AG04450 (cell line): ENCODE measurements around the gene IMMP2L. TPM values are rescaled to one million over a fixed set of nuclear protein-coding genes. Genes with fewer than 3 reads are reported as not detected.

Experiments used
- CTCF ChIA-PET: fragments of 300-600, 350-600 bp; formaldehyde crosslinking; extraction: SDS; loops from one replicate; lab custom pipeline; 2022; ENCODE audit warnings: antibody characterized with exemption, inconsistent platforms; lab: Charles Lee
- POLR2A ChIA-PET: fragments of 350-600 bp; formaldehyde crosslinking; extraction: SDS; loops from one replicate; lab custom pipeline; 2021; ENCODE audit warnings: antibody characterized with exemption, inconsistent platforms; lab: Yijun Ruan, JAX
- DNase-seq: peaks from one replicate; pipeline ENCODE4 v3.0.0-alpha.2; 2011; ENCODE audit warnings: low read depth, low spot score
- H3K27ac ChIP-seq: one replicate; pipeline ENCODE4 v1.5.1; 2012; ENCODE audit warnings: low read depth, low read length, control low read depth
- H3K27me3 ChIP-seq: one replicate; pipeline ENCODE4 v1.6.0; 2012; ENCODE audit warnings: low read length; ENCODE audit not compliant: control insufficient read depth, insufficient read depth
- H3K4me3 ChIP-seq: 2 replicates; pipeline ENCODE4 v1.5.1; 2011; ENCODE audit warnings: mild to moderate bottlenecking, low read depth, low read length, control low read depth
- H3K9me3 ChIP-seq: 2 replicates; pipeline ENCODE4 v1.5.1; 2012; ENCODE audit warnings: low read length; ENCODE audit not compliant: control insufficient read depth, insufficient read depth
- polyA plus RNA-seq: library from polyadenylated mRNA; depleted of rRNA; stranded (reverse); fragments of >200 nt; gene quantifications from 2 replicates; pipeline ENCODE4 v1.2.3, GENCODE V29; 2011
- TF ChIP-seq, protein P1 (sequence below): IDR thresholded peaks from 2 replicates; pipeline ENCODE4 v1.5.1; 2011; ENCODE audit warnings: low read depth, low read length, control low read depth, inconsistent platforms

IMMP2L gene
- polyA plus RNA-seq, 1 experiment, result 8.0 TPM

DNA sequence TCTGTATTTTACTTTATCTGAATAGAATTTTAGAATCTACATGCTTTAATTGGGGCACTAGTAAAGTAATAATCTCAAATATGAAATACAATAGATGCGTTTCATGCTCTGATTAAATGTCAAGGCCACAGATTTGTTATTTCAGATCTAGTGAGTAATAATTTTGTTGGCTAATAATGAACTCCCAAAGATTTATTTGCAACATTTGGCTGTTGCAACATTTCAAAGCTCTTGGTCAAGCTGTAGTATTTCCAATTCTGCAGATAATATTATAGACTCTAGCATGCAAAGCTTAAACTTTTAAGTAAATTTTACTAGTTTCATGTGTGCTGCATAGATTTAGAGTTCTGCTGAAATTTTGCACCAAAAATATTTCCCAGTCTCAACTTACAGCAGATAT, 454.7 kb downstream of the IMMP2L start:
- ChIA-PET POLR2A (interaction anchor here (0.9 kb wide), 1 partner anchor 58 kb away, joined by 3 read pairs; no protein-coding TSS in a partner anchor), CTCF (no interaction called here)
- TF ChIP-seq, protein P1, sequence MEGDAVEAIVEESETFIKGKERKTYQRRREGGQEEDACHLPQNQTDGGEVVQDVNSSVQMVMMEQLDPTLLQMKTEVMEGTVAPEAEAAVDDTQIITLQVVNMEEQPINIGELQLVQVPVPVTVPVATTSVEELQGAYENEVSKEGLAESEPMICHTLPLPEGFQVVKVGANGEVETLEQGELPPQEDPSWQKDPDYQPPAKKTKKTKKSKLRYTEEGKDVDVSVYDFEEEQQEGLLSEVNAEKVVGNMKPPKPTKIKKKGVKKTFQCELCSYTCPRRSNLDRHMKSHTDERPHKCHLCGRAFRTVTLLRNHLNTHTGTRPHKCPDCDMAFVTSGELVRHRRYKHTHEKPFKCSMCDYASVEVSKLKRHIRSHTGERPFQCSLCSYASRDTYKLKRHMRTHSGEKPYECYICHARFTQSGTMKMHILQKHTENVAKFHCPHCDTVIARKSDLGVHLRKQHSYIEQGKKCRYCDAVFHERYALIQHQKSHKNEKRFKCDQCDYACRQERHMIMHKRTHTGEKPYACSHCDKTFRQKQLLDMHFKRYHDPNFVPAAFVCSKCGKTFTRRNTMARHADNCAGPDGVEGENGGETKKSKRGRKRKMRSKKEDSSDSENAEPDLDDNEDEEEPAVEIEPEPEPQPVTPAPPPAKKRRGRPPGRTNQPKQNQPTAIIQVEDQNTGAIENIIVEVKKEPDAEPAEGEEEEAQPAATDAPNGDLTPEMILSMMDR, result no peak
- Histone ChIP-seq H3K27me3 (no peaks in the 10 kb centered on the region), H3K27ac (no peak overlapping the region), H3K4me3 (no peak overlapping the region), H3K9me3 (no peaks in the 10 kb centered on the region)
- no peak for DNase-seq

DNA sequence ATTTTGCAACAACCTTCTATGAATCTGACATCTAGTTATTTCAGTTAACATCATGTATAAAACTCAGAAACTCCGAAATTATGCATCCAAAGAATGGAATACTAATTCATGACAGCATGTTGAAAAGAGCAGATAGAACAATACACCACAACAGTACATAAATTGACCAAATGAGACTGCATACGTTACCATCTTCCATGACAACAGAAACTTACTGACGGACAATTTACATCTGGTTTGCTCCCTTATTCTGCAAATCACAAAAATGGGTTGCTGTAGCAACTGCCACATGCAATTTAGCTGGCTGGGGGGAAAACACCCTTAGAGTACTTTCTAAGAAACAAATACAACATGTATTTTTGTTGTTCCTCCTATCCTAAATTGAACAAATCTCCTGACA, 457.0 kb downstream of the IMMP2L start:
- CTCF ChIA-PET, result no interaction called here
- H3K27ac ChIP-seq, result no peak overlapping the region
- H3K27me3 ChIP-seq, result no peaks in the 10 kb centered on the region
- no peaks in the 10 kb centered on the region for H3K9me3 ChIP-seq
- H3K4me3 ChIP-seq, result no peak overlapping the region
- TF ChIP-seq, protein P1, result no peak
- DNase-seq, result no peak
- POLR2A ChIA-PET, result no interaction called here

DNA sequence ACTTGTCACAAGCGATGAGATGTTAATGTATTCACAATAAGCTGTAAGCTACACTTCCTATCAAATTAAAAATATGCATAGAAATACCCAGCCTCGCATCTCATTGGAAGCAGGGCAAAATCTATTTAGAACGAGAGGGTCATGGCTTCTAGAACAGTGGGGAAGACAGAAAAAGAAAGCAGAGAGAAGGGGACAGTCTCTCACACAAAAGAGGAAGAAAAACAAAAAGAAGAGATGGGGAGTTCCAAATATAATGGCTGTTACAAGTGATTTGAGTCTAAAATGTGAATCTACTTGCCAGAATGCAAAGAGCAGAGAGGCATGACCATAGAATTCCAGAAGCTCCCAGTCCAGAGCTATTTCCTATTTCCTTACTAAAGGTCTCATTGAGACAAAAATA, 457.6 kb downstream of the IMMP2L start:
- no peak overlapping the region for H3K27ac ChIP-seq
- H3K4me3 ChIP-seq, result no peak overlapping the region
- no peaks in the 10 kb centered on the region for H3K9me3 ChIP-seq
- H3K27me3 ChIP-seq, result no peaks in the 10 kb centered on the region
- TF ChIP-seq, protein P1, result no peak
- ChIA-PET POLR2A (no interaction called here), CTCF (no interaction called here)
- DNase-seq, result no peak

DNA sequence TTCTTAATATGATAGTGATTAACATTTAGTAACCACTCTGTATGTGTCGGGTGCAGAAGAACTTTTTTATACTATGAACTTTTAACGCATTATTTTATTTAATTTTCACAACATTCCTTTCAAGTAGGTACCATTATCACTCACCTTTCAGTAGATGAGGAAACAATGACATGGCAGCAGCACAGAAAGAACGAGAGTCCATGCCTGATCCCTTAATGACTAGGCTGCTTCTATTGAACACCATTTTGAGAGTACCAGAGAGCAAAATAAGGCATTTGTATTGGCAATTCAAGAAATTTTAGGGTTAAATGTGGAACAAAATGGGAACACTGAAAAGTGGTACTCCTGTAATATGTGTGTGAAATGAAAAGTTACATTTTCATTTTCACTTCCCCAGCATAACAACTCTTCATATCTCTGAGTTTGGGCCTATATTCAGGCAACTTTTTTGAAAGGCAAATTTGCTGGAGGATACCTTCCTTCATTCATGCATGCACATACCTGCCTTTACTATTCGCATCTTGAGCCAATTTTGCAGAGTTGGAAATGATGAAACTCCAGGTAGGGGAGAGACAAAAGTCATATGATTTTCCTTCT, 458.5 kb downstream of the IMMP2L start:
- no peaks in the 10 kb centered on the region for H3K9me3 ChIP-seq
- ChIA-PET CTCF (no interaction called here), POLR2A (no interaction called here)
- H3K4me3 ChIP-seq, result no peak overlapping the region
- DNase-seq, result no peak
- H3K27me3 ChIP-seq, result no peaks in the 10 kb centered on the region
- TF ChIP-seq, protein P1, result no peak
- no peak overlapping the region for H3K27ac ChIP-seq

DNA sequence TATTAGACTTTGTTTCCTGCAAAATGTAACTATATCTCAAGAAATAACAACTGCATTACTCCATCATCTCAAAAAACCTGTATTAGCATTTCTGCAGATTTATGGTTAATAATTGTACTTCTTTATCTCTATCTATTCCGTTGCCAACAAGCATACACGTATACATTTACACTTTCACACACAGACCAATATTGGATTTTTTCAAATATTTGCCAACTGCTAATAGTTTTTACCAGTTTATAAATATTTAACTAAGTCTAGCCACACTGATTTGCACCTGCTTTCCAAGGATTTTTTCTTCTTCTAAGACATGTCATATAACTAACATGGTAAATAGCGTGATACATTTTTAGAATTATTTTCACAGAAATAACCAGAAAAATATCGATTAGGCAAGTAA, 459.2 kb downstream of the IMMP2L start:
- DNase-seq, result no peak
- no peak overlapping the region for H3K27ac ChIP-seq
- POLR2A ChIA-PET, result no interaction called here
- no peak overlapping the region for H3K4me3 ChIP-seq
- no peaks in the 10 kb centered on the region for H3K9me3 ChIP-seq
- CTCF ChIA-PET, result no interaction called here
- TF ChIP-seq, protein P1, result no peak
- H3K27me3 ChIP-seq, result no peaks in the 10 kb centered on the region
